HEK293T (cell line): ENCODE results near the gene FAM3D.
"Not testable (repeated sequence)": the region's sequence is repeated elsewhere in the genome, so short reads cannot be mapped to it uniquely, and the experiment has no call there.

ENCODE experiments used
- ARNT ChIP-seq: fragments of 450-650 bp; IDR thresholded peaks from 2 replicates; pipeline ENCODE4 v1.6.1; 2017; ENCODE audit warnings: mild to moderate bottlenecking
- CTBP1 ChIP-seq: fragments of 450-650 bp; IDR thresholded peaks from 2 replicates; pipeline ENCODE4 v1.6.1; 2016; ENCODE audit warnings: borderline replicate concordance
- FOXA1 ChIP-seq: fragments of 450-650 bp; IDR thresholded peaks from 2 replicates; pipeline ENCODE4 v1.6.1; 2016; ENCODE audit warnings: mild to moderate bottlenecking
- FOXM1 ChIP-seq: fragments of 450-650 bp; IDR thresholded peaks from 2 replicates; pipeline ENCODE4 v1.6.1; 2017; ENCODE audit warnings: mild to moderate bottlenecking, borderline replicate concordance
- L3MBTL2 ChIP-seq: fragments of 450-650 bp; conservative IDR thresholded peaks from 2 replicates; pipeline ENCODE4 v1.6.1; 2016; ENCODE audit warnings: mild to moderate bottlenecking
- LEF1 ChIP-seq: fragments of 450-650 bp; IDR thresholded peaks from 2 replicates; pipeline ENCODE4 v1.6.1; 2017; ENCODE audit warnings: mild to moderate bottlenecking, borderline replicate concordance
- NFRKB ChIP-seq: fragments of 450-650 bp; IDR thresholded peaks from 2 replicates; pipeline ENCODE4 v1.6.1; 2016; ENCODE audit warnings: mild to moderate bottlenecking, moderate library complexity
- SP1 ChIP-seq: fragments of 450-650 bp; IDR thresholded peaks from 2 replicates; pipeline ENCODE4 v1.6.1; 2017
- SUZ12 ChIP-seq: fragments of 450-650 bp; IDR thresholded peaks from 2 replicates; pipeline ENCODE4 v1.6.1; 2016; ENCODE audit warnings: mild to moderate bottlenecking
- TARDBP ChIP-seq: fragments of 450-650 bp; IDR thresholded peaks from 2 replicates; pipeline ENCODE4 v1.6.1; 2016
- ZNF384 ChIP-seq: fragments of 450-650 bp; IDR thresholded peaks from 2 replicates; pipeline ENCODE4 v1.6.1; 2016
- TF ChIP-seq, protein P1 (sequence below): fragments of 450-650 bp; IDR thresholded peaks from 2 replicates; pipeline ENCODE4 v1.6.1; 2016

- not testable (repeated sequence) for TF ChIP-seq L3MBTL2, LEF1, SUZ12, SP1, FOXA1, CTBP1, FOXM1, ZNF384, TARDBP, NFRKB, ARNT
- TF ChIP-seq, protein P1, sequence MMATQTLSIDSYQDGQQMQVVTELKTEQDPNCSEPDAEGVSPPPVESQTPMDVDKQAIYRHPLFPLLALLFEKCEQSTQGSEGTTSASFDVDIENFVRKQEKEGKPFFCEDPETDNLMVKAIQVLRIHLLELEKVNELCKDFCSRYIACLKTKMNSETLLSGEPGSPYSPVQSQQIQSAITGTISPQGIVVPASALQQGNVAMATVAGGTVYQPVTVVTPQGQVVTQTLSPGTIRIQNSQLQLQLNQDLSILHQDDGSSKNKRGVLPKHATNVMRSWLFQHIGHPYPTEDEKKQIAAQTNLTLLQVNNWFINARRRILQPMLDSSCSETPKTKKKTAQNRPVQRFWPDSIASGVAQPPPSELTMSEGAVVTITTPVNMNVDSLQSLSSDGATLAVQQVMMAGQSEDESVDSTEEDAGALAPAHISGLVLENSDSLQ: not testable (repeated sequence)
Measured at GRCh38 chr3:58708983-58709382, 42.4 kb upstream of the FAM3D start.
